GM21360 (cell line): Measurements from ENCODE around the gene ANXA4.

Experiments used
- ATAC-seq: cut with Tn5 transposase; IDR thresholded peaks from one replicate; pipeline ENCODE4 v1.9.1; 2021; ENCODE audit warnings: mild to moderate bottlenecking, moderate library complexity; ENCODE audit not compliant: unreplicated experiment

The ANXA4 gene

GRCh38 chr2:69741575-69742321 lies at the start of gene ANXA4:
ANXA4 (plus strand) TSS chr2:69742134; CDS start chr2:69781566, 39,432 bp downstream.
- peak; percentile 73 for ATAC-seq

DNA sequence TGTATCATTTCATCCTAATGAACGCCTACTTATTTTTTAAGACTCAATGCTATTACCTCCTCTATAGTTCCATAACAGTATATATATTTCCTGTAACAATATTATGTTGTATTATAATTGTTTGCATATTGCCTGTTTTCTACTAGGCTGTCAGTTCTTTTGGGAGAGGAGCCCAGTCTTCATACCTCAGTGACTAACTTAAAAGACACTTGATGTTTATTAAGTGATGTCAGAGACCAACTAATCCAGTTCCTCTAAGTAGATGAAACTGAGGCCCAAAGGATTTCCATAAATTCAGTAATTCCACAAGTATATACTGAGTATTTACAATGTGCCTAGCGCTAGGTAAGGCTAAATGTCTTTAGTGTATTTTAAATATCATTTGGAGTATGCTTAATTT lies 49.5 kb upstream of the ANXA4 start:
- ATAC-seq: no peak

GRCh38 chr2:69693059-69693774 lies 48.7 kb upstream of the ANXA4 start:
- ATAC-seq: no peak

GRCh38 chr2:69693775-69694450 lies 48.0 kb upstream of the ANXA4 start:
- no peak for ATAC-seq

DNA sequence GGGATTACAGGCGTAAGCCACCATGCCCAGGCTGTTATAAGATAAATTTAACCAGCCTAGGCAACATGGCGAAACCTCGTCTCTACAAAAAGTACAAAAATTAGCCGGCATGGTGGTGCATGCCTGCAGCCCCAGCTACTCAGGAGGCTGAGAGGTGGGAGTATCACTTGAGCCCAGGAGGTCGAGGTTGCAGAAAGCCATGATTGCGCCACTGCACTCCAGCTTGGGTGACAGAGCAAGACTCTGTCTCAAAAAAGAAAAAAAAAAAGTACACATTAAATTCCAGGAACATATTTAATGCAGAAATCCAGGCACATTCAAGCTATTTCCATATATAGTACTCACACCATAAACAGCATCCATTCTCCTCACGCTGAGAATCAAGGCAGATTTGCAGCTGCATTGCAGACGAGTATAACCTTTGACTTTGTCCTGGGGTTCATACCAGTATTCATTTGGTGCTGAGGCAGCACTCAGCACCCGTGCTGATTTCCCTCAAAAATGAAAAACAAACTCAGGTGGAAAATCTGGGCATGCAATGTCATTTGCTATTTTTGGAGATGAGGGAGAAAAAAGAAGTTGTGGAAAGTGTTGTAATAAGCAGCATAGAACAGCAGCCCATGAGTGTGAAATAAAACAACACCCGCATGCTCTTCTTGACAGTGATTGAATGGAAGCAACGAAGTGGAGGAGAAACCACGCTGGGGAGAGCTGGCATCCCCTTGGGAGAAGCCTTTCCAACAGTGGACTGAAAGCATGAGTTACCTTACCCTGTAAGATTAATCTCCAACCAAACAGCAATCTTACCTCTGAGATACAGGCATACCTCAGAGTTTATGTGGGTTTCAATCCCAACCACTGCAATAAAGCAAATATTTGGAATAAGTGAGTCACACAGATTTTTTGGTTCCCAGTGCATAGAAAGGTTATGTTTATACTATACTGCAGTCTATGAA lies 46.8 kb upstream of the ANXA4 start:
- ATAC-seq: no peak

GRCh38 chr2:69695850-69696216 lies 46.1 kb upstream of the ANXA4 start:
- ATAC-seq: no peak

GRCh38 chr2:69700381-69700780 lies 41.6 kb upstream of the ANXA4 start:
- no peak for ATAC-seq

DNA sequence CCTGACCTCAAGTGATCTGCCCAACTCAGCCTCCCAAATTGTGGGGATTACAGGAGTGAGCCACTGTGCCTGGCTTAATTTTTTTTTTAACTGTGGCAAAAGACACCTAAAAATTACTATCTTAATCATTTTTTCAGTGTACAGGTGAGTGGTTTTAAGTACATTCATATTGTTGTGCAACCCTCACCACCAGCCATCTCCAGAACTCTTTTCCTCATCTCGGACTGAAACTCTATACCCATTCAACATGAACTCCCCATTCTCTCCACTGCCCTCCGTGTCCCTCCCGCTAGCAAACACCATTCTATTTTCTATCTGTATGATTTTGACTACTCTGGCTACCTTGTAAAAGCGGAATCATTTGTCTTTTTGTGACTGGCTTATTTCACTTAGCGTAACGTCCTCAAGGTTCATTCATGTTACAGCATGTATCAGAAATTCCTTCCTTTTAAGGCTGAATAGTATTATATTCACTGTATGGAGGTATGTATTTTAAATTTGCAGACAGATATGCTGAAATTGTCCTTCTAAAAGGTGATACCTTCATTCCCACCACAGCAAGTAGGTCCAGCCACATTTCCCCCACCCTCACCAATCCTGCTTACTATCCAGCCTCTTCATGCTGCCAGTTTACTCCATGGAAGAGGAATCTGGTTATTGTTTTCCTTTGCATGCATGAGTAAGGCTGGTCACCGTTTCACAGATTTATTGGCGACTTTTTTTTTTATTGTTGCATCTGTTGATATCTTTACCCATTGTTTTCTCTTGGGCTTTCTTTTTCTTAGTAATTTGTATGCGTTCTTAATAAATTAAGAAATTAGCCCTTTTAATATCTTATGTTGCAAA lies 40.6 kb upstream of the ANXA4 start:
- no peak for ATAC-seq

- ATAC-seq: no peak
Measured at GRCh38 chr2:69703189-69703588, 38.7 kb upstream of the ANXA4 start.

DNA sequence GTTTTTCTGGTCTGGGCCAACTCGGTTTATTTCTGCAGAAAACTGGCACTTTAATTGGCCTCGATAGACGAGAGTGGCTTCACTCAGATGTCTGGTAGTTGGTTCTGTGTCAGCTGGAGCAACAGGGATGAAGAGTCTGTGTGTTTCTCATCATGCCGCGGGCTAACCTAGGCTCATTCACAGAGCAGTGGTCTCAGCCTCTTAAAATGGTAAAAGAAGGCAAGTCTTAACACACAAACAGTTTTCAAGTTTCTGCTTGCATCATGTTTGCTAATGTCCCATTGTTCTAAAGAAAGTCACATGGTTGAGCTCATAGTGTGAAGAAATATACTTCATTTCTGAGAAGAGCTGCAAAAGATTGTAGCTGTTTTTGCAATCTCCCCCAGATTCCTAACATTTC lies 37.5 kb upstream of the ANXA4 start:
- ATAC-seq: no peak

GRCh38 chr2:69709290-69709689 lies 32.6 kb upstream of the ANXA4 start:
- no peak for ATAC-seq

- no peak for ATAC-seq
Measured at GRCh38 chr2:69711971-69712370, 30.0 kb upstream of the ANXA4 start.

- ATAC-seq: no peak
Measured at GRCh38 chr2:69714024-69714423, 27.9 kb upstream of the ANXA4 start.

DNA sequence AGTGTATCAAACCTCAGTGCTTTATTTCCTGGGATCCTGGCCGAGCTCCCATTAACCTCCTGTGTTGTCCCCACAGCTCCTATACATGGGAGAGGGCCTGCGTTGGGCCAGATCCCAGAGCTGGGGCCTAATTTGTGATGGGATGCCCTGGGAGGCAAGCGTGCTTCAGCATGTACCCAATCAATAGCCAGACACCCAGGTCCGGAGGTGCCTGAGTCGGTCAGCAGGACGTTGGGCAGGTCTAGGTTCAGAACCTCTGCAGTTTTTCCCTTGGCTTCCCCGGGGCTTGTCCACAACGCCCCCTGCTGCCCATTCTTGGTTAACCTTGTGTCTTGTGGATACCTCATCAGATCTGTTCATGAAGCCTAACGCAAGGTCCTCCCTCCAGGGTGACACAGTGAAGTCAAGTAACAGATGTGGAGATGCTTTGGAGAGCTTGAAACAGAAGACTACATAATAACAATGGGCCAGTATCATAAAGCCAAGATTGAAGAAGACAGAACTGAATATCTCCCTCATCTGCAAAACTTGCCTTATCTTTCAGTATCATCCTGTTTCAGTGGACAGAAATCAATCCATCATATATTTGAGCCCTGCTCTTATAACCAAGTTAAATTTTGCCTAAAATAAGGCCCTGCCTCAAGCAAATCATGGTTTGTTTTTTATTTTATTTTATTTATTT lies 27.3 kb upstream of the ANXA4 start:
- peak; percentile 73 for ATAC-seq

- no peak for ATAC-seq
Measured at GRCh38 chr2:69715964-69716363, 26.0 kb upstream of the ANXA4 start.

DNA sequence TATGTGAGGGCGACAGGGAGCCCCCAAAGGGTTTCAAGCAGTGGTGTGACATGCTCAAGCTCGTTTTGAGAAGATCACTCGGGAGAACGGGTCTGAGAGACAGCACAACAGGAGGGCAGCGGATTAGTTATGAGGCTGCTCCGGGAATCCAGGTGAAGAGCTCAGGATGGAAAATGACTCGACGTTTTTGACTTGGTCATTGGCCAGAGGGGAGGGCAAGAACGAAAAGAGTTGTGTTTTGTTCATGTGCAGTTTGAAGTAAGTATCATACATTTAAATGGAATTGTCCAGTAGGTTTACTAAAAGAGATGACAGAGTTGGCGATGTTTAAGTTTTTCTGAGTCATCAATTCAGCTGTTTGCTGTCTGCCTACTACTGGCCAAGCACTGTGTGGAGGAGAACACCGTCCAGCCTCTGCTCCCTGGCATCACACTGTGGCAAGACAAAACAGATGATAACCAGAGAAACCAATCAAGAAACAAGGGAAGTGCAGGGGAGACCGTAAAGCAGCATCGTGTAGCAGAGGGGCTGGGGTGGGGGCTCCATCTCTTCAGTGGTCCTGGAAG lies 25.3 kb upstream of the ANXA4 start:
- ATAC-seq: no peak

- ATAC-seq: no peak
Measured at GRCh38 chr2:69717186-69717585, 24.7 kb upstream of the ANXA4 start.

DNA sequence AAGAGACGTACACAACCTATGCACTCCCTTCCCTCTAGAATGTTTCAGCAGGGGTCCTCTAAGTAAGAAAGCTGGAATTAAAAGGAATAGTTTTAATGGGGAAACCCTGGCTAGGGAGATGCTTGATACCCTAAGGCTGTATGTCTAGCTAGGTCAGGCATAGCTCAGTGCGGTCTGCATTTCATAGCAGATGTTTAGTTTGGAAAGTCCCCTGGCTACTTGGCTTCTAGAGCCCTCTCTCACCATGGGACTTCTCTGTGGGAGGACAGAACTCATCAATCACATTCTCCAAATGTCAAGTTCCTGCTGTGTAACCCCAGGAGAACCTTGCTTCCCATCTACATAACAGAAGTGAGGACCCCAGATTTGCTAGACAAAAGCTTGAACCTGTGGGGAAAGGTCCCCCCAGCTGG lies 24.1 kb upstream of the ANXA4 start:
- no peak for ATAC-seq

GRCh38 chr2:69718338-69718965 lies 23.5 kb upstream of the ANXA4 start:
- no peak for ATAC-seq
